ENCODE data around the gene ZSCAN25. TPM values are rescaled to one million over a fixed set of nuclear protein-coding genes. Genes with fewer than 3 reads are reported as not detected.

The ZSCAN25 gene
- 4.6 and 4.7 TPM in 2 replicates for total RNA-seq

DNA sequence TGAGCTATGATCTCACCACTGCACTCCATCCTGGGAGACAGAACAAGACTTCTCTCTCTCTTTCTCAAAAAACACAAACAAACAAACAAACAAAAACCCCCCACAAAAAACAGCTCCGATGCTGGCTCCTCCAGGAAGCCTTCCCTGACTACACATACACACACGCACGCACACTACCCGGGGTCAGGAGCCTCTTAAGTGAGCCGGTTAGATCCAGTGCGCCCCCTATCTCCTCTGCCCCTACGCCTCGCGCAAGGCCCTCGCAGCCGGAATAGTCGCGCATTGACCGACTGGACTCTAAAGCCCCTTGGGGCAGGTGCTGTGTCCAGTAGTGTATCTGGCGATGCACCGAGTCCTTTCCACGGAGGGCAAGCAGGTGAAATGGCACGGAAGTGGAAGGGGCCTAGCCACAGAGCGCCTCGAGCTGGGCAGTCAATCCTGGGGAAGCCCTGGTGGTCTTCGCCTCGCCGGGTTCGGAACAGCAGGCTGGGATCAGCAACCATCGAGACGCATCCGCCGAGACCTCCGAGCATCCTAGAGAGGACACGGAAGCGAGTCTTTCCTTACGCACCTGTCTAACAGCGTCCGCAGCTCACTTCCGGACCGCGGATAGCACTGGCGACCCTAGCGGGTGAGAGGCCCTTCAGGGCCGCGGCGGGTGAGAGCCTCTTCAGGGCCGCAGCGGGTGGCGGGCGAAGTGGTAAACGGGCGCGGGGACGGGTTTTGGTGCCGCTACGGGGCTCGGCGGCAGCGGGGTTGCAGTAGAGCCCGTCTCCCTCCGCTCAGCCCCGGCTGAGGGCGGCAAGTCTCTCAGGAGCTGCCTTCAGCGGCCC lies at the start of gene ZSCAN25:
ZSCAN25 (plus strand) TSS at position 588 of the 833 bp plus-strand sequence. CDS start 2,661 bp downstream, outside the sequence.

DNA sequence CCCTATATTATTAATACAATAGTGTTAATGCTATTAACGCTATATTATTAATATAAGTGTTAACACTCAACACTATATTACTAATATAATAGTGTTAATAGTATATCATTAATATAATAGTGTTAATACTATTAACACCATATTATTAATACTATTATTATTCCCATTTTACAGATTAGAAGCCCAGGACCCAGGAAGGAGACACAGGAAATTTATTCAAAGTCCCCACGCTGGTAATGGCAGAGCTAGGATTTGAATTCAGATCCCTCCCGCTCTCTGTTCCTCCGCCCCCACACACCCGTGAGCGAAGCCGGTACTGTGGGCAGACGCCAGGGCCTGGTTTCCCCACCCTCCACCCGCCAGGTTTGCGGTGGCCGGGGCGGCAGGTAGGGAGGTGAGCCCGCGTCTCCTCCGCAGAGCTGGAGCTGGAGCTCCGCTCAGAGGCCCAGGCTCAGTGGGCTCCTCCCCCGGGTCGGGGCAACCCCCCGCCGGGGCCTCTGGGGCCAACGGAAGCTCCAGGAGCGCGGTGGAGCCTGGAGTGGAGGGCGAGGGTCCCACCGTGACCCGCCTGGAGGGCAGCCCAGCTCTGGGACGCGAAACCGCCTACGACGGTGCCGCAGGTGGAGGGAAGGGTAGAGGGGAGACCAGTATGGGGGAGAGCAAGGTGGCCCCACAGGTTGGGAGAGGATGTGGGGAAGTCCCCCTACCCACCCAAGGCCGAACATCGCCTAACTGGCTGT lies 18.8 kb upstream of the ZSCAN25 start, which contains the start of gene TMEM225B:
TMEM225B (plus strand) TSS at position 506 of the 740 bp plus-strand sequence. CDS start 6,122 bp downstream, outside the sequence.

DNA sequence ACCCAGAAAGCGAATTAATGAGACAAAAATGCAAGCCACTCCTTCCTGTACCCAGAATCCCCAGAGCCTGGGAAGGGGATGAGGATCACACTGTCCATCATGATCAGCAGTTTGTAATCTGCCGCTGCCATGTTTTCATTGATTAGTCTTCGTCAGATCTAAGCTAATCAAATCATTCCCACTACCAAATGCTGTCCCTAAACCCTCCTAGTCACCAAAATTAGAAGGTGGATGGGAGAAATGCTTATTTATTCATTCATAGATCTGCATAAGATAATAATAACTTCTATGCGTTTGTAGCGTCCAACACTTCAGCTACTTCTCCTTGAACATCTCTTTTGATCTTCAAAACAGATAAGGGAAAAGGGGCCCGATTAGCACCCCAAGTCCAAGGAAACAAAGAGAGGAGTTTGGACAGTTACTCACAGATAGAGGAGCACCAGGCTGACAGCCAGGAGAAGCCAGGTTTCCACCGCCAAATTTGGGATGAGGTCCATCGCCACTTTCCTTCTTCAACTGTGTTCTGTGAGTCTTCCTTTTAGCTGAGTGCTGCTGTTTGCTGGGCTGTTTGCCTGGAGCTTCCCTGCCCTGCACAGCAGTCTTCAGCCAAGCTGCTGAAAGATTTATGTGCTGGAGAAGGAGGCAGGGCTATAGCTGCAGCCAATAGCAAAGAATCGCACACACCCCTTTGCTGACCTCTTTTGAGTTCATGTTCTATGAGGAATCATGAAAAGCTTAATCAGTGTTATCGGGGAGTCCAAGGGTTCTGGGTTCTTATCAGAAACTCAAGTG lies 62.9 kb downstream of the ZSCAN25 start, which contains the start of gene CYP3A5:
CYP3A5 (minus strand) TSS at position 597 of the 792 bp plus-strand sequence; CDS start at position 497, 100 bp downstream.

Other genes with a start within 250 kb of the ZSCAN25 start
- gene ARPC1B, start 242.2 kb upstream of the ZSCAN25 start, total RNA-seq: 288 and 293 TPM in 2 replicates
- gene PDAP1, start 208.3 kb upstream of the ZSCAN25 start, total RNA-seq: 122 and 204 TPM in 2 replicates
- gene BUD31, start 208.0 kb upstream of the ZSCAN25 start, total RNA-seq: 127 and 130 TPM in 2 replicates
- gene PTCD1, start 178.1 kb upstream of the ZSCAN25 start, total RNA-seq: 4.3 and 4.4 TPM in 2 replicates
- gene CPSF4, start 178.0 kb upstream of the ZSCAN25 start, total RNA-seq: 29.4 and 31.3 TPM in 2 replicates
- gene ATP5MF, start 150.8 kb upstream of the ZSCAN25 start, total RNA-seq: 2,573 and 3,117 TPM in 2 replicates
- 4.7 and 5.8 TPM in 2 replicates for gene ZNF789, start 144.1 kb upstream of the ZSCAN25 start, total RNA-seq
- 10.3 and 10.4 TPM in 2 replicates for gene ZNF394, start 116.7 kb upstream of the ZSCAN25 start, total RNA-seq
- gene ZKSCAN5, start 112.3 kb upstream of the ZSCAN25 start, total RNA-seq: 7.9 and 8.5 TPM in 2 replicates
- 4.4 and 4.9 TPM in 2 replicates for gene FAM200A, start 64.8 kb upstream of the ZSCAN25 start, total RNA-seq
- 45.1 and 51.9 TPM in 2 replicates for gene ZNF655, start 58.3 kb upstream of the ZSCAN25 start, total RNA-seq
- 0.17 and 0.59 TPM in 2 replicates for gene TMEM225B, start 18.7 kb upstream of the ZSCAN25 start, total RNA-seq
- 0.15 TPM in 1 of 2 replicates, not detected in the other for gene CYP3A5, start 63.0 kb downstream of the ZSCAN25 start, total RNA-seq
- 0.34 TPM in 1 of 2 replicates, not detected in the other for gene CYP3A7, start 118.2 kb downstream of the ZSCAN25 start, total RNA-seq
- not detected in 2 replicates for gene CYP3A4, start 167.2 kb downstream of the ZSCAN25 start, total RNA-seq
- gene CYP3A43, start 211.1 kb downstream of the ZSCAN25 start, total RNA-seq: not detected in 2 replicates